ENCODE measurements around the gene SPATA16.
"Not testable (repeated sequence)": the region's sequence is repeated elsewhere in the genome, so short reads cannot be mapped to it uniquely, and the experiment has no call there.

SPATA16 gene

DNA sequence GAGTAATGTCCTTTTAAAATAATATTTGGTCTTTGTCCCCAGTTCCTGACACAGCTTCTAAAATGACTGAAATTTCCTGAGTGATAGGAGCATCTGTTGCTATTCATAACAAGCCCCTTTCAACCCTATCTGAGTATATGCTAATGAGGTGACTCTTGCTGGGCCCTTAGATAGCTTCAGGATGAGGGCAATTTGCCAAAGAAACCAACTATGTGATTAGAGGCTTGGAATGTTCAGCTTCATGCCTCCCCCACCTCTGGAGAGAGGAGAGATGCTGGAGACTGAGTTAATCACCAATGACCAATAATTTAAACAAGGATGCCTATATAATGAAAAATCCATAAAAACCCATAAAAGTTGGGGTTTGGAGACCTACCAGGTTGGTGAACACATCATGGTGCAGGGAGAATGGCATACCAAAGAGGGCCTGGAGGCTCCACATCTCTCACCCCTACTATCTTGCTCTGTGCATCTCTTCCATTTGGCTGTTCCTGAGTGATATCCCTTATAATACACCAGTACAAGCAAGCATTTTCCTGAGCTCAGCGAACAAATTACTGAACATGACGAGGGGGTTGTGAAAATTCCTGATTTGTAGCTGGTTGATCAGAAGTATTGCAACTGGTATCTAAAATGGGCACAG is 201.3 kb downstream of the SPATA16 start:
- DNase-seq, result peak; percentile 56

DNA sequence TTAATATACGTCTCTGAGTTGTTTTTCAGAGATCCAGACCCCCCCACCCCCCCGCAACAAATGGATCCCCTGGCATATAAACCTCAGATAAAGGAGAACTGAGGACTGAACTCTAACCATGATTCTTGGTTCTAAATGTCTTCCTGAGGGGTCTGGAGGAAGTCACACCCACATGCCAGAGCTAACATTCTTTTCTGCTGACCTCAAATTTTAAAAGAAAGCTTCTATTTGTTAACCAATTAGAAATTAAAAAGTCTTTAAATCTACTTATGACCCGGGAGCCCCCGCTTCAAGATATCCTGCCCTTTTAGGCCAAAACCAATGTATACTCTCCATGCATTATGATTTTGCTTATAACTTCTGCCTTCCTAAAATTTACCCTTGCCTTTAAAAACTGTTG is 202.2 kb downstream of the SPATA16 start:
- peak; percentile 10 for DNase-seq

DNA sequence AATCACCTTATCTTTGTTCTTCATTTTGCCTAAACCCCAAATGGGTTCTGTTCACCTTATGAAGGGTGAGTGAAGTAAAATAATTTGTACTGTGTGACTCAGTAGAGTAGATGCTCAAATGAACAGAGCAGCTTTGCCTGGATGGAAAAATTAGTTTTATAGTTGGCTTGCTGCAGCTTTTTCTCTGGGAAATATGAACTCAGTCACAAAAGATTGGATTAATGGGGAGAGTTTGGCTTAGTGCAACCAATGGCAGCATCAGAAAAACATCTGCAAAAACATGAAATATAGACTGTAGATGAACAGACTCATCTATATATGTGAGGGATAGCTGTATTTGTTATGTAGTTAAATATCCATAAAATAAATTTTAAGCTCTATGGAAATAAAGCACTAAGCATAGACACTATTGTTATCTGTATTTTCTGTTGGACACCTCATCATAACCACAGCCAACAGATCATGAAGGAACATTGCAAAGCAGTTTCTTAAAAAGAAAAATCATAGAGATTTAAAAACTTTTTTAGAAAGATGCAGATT is 209.2 kb downstream of the SPATA16 start:
- no peak for DNase-seq

DNA sequence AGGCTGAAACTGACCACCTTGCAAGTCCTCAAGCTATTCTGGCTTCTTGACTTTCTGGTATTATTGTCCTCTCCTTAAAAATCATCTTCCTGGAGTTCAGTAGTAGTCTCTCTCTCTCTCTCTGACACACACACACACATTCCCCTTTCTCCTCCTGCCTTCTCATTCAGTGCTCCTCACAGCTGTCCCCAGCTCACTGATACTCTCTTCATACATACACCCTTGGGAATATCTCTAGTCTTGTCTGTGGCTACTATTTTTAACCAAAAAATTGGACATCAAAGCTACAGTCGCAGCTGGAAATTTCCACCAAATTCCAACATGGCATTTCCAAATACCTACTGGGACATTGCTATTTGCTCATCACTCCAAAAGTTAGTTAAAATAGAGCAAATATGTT is 211.6 kb downstream of the SPATA16 start:
- no peak for DNase-seq

DNA sequence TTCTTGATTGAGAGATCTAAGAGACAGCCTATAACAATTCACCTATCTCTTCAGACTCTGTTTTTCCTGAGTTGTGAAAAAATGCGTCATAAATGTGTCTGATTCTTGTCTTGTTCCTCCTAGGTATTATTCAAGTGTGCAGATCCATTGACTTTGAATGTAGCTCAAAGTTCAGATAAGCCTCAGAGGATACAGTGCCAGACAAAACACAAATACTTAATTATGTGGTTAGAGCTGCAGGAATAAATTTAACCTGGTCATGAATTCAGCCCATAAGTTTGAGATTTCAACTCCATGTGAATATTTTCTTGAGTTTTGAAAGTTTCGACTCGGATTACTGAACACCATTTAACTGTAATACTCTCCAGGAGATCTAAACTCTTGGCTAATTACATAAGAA is 216.5 kb downstream of the SPATA16 start:
- DNase-seq, result no peak

DNA sequence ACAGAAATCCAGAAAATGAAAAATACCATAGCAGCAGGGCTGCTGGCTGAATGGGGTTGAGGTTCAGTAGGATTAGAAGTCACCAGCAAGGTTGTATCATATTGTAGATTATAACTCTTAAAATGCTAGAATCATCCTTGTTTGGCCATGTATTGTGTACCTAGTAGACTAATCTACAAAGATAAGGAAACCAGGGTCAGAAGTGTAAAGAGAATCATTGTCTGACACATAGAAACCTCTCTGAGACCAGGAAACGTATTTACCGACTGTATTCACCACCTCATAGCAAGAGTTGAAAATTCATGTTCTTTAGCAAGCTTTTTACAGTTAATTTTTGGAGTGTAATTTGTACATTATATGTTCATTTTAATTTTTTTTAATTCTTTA is 221.7 kb downstream of the SPATA16 start:
- DNase-seq, result no peak

DNA sequence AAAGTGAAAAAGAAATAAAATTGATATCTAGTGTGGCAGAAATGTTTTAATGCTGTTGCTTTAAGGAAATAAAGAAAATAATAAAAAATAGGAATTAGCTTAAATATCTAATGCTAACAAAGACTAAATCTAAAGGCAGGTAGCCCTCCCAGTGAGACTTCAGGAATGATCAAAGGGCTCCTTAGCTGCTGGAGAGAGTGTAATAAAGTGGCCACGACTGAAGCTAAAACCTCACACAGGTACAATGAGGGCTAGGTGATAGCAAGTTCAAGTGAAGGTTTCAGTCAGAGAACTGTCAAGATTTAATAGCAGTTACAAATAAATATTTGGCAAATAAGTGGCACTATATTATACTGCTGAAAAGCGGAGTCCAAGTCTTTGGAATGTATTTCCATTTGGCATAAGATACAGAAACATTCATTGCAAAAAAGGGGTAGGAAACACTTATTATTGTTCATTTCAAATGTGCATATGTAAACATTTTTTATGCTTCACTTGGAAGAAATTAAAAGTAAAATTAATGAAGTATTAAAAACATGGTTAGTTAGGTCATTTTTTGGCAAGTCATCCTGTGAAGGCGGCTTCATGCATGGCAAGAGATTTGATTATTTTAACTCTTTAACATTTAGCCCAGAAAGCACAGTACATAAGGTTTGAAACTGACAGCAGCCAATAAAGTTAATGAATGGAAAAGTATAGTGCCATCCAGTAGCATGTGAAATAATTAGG is 222.3 kb downstream of the SPATA16 start:
- DNase-seq, result no peak

DNA sequence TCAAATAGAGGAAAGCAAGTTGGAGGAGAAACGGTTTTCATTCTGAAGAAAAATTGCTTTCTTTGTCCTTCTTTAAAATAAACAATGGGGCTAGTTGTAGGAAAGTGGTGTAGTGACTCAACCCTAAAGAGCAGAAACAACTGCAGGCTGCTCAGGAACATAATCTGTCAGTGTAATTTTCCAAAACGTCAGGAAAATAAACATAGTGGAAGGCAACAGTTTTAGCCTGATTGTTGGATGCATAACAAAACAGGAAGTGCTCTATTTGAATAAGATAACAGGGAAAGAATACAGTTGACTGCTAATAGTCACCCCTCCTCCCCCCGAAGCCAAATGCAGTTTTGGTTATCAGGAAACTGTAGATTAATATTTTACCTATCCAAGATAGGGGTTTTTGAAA is 222.9 kb downstream of the SPATA16 start:
- DNase-seq, result no peak

DNA sequence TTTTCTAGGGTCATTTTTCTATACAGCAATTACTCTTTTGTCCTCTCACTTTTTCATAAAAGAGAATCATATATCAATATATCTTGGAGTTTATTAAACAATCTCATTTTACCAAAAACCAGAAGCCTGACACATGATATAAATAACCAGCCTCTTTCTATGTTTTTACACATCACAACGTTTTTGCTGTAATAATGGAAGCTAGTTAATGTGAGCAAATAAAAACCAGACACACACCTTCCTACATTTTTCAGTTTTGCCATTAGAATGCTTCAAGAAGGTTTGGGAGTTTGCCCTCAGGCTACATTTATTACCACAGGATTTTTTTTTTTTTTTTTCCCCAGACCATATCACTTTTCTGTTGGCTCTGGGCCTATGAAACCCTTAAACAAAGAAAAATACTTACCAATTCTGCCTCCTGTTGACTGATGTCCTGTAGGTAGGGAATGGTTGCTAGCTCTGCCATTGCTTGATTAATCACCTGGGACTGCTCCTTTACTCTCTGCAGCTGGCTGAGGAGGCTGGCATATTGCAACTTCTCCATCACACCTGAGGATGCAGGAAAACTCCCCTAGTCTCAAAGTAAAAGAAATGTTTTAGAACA is 225.0 kb downstream of the SPATA16 start:
- no peak for DNase-seq

DNA sequence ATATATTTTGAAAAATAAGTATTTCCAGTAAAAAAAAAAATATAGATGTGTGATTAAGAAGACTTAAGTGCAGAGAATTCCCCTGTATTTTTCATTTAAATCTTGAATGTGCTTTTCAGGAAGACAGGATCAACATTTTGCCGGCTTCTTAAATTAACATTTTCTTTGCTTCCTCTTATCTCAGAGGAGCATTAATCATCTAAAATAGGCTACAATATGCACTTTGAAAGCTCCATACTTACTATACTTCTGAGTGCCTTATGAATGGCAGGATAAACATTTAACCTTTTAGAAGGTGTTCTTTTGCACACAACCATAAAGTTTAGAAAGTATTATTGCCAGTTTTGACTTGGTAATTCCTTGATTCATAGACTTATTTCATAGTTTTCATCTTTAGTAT is 226.2 kb downstream of the SPATA16 start:
- DNase-seq, result no peak

DNA sequence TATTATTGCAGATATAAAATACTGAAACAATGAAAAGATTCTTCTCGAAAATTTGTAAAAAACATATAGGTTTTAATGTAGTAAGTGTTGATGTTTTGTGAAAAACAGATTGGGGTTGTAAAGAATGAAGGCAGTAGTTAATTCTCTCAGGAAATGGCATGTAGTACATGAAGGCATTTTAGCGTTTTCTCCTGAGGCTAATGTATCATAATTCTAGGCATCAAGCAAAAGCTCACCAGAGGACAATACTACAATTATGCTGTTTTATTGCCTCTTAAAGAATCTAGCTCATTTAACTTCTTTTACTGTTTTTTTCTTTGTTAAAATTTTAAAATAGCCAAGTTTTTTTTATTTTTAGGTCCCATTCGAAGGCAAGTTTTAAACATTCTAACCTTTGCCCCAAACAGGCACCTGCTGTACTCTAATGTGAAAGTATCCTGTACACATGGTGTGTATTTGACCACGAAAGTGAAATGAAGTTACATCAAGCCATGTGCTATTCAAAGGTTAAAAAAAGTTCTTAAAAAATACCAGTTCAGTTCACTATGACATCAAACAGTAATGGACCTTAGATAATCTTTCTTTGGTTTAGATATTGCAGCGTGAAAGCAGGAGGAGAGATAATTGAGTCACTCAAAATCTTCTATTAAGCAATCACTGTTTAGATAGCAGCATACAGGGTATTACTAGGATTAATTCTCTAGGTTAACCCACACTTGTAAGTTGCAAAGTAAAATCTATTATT is 227.0 kb downstream of the SPATA16 start:
- DNase-seq, result no peak

DNA sequence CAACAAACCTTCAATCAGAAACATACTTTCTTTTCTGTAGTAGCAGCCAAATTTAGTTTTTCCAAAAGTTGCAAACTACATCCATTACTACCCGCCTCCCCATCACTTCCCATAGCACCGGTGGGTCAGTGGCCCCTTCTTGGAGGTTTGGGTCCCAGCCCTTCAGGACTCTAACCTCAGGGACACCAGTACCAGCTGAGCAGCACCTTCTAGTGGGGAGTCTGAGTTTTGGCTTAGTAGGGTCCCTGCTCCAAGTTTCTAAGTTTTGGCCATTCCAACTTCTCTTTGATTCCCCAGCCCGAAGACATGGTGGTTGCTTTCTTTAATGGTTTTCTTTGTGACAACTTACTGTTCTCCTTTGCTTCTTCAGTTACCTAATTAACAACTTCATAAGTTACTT is 229.9 kb downstream of the SPATA16 start:
- no peak for DNase-seq

DNA sequence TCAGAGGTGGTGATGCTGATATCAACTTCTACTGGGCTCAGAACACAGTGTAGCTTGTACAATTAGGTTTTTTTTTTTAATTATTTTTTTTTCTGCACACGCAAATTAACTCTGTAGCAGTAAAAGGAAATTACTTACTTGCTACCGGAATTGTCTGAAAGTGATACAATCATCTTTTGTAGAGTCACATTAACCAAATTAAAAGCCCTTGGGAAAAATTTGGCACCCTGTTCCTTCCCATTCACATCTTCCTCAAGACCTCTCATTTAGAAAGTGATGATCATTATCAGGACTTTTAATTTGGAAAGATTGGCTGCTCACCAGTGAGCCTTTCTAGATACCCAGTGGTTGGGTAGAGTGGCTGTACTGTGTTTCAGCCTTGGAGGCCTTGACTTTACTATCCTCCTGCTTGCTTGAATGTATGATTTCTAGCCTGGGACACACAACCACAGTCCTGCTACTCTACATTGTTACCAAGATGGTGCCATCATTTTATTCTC is 232.2 kb downstream of the SPATA16 start:
- no peak for DNase-seq

DNA sequence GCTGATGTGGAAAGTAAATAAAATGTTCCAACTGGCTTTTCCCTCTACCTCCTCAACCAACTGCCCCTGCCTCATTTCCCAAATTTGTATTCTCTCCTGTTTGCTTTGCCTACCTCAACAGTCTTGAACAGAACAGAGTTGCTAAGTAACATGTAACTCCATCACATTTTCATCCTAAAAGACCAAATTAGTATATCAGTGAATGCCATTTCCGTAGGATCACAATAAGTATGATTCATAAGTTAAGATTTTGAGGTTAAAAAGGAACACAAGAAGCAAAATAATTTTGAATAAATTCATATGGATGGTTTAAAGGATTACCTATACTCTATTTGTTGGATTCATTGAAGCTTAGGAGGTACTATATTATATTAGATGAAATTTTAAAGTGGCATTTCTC is 235.6 kb downstream of the SPATA16 start:
- DNase-seq, result peak; percentile 7

DNA sequence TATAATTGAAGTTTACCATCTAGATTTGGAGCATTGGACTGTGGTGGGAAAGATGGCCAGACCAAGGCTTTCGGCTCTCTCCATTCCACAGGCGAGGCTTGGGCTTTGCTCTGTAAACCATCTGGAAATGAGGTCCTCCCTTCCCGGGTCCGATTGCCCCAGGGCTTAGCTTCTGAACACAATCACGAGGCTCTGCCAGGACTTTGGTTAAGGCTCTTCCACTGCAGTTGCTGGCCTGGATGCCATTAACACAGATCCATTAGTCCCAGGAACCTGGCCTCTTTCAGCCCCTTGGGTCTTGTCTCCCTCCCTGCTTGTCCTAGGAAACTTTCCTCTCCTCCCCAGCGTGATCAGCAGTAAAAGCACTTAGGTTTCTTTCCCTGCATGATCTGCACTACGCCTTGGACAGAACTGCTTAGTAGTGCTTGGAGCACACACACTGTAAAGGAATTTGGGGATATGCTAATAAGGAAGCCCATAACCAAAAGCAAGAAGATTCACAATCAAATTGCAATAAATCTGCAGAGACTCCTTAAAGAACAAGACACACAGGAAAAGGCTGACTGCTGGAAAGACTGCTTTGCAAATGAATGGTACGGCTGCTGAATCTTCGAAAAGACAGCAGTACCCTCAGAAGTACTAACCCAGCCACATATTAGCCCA is 236.2 kb downstream of the SPATA16 start:
- peak; percentile 62 for DNase-seq

DNA sequence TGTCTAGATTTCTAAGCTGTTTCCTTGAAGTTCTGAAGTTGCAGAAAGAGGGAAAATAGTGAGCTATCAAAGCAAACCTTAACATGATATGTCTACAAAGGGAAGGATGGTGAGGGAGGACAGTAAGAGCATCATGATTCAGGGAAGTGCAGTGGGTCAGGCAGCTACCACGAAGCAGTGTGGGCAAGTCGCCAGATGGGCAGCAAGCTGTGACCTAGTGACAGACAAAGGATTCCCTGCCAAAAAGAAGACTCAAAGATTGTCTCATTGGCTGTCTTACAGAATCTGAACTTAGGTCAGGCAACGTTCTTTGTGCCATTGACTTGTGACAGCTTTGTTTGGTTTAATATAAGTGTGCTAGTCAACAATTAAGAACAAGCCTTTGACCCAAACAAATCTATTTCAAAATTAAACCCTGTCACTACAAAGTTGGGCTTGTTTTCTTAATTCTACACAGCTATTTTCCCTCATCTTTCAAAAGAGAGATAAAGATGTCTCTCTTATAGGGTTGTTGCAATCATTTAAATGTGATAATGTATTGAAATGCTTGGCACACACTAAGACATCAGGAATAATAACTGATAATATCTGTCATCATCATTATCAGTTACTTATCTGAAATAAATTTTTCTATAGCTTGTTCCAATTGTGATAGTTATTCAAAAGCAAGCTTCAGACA is 237.3 kb downstream of the SPATA16 start:
- DNase-seq, result no peak

DNA sequence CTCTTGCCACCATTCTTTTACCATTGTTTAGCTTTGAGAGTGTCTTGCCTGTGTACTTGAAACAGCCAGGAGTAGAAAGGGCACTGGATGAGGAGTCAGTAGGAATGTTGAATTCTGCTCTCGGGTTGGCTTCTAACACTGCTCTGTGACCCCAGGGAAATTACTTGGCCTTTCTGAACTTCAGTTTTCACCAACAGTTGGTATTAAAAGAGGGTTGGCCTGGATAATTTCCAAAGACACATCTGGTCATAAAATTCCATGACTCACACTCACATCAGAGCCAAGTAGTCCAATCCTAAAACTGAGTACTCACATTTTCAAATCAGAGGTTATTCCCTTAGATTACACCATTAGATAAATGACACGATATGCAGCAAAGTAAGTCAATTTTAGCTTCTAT is 248.9 kb downstream of the SPATA16 start:
- peak; percentile 68 for DNase-seq

DNA sequence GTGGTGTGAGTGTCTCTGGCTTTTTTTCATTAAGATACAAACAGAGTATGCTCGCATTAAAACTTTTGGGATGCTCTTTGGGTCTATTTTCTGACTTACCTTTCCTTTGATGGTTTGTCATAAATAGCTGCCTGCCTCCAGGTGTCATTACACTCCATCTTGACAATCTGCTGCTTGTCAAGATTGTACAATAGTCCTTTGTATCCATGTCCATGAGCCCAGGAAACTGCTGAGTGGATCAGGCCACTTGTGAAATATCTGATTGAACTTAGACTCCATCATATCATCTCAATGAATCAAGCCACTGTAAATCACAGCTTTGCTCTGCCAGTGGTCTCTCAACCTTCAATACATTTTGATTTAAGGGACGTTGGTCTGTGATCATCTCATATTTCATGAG is 255.3 kb downstream of the SPATA16 start:
- no peak for DNase-seq

DNA sequence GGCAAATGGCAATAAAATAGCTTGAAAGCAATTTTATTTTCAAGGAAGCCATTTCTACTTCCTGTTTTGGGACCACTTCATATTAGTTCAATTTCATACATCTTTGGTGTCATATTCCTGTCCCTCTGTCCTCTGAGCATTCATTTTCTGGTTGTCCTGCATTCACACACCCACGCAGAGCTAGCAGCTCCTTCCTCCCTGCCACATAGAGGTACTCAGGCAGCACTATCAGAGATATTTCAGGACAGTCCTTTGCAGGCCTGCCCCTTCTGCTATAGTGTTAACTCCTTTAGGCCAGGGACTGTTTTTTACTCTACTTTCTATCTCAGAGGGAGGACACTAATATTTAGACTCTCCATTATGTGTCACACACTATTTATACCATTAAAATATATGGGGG is 258.5 kb downstream of the SPATA16 start:
- DNase-seq, result no peak

DNA sequence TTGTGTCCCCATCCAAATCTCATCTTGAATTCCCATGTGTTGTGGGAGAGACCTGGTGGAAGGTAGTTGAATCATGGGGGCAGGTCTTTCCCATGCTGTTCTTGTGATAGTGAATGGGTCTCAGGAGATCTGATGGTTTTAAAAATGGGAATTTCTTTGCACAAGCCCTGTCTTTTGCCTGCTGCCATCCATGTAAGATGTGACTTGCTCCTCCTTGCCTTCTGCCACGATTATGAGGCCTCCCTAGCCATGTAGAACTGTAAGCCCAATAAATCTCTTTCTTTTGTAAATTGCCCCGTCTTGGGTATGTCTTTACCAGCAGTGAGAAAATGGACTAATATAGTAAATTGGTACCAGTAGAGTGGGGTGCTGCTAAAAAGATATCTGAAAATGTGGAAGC is 261.7 kb downstream of the SPATA16 start:
- not testable (repeated sequence) for DNase-seq

DNA sequence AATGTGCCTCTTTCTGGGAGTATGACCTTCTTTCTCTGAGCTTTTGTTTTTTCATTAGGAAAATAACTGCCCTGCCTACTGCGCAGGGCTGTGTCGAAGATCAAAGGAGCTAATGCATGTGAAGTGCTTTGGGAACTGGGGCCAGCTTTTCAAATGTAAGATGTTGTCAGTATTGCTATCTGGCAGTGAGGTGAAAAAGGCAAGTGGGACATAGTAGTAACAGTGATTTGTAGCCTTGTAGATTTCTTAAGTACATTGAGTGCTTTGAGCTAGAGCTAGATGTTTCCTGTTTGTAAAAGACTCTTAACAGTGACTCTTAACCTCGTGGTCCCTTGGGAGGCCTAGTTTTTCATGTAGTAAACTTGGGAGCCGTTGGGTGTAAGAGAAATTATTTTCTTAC is 264.0 kb downstream of the SPATA16 start:
- no peak for DNase-seq

DNA sequence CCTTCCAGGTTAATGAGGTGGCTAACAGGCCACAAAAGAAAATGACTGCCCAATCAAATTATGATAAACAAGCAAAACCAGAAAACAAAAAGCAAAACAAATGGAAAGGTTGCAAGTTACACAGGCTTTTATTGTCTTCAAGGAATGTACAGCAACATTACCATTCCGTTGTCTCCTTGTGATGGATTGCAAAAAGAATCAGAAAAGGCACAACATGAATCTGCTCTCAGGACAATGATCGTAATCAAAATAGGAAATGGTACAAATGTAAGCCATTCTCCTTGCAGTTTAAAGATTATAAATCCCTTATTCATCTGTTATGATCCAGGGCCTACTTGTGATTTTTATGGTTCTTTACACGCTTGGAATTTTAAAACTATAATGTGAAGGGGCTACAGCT is 264.7 kb downstream of the SPATA16 start:
- DNase-seq, result no peak

Measured in fibroblast of skin of abdomen (primary cell).